ENCODE measurements around the gene HOXA7. TPM values are rescaled to one million over a fixed set of nuclear protein-coding genes. Genes with fewer than 3 reads are reported as not detected.

The HOXA7 gene
- total RNA-seq, 4 donors from 2014 or later = 8.7 to 16.9 (median 11.3) TPM

DNA sequence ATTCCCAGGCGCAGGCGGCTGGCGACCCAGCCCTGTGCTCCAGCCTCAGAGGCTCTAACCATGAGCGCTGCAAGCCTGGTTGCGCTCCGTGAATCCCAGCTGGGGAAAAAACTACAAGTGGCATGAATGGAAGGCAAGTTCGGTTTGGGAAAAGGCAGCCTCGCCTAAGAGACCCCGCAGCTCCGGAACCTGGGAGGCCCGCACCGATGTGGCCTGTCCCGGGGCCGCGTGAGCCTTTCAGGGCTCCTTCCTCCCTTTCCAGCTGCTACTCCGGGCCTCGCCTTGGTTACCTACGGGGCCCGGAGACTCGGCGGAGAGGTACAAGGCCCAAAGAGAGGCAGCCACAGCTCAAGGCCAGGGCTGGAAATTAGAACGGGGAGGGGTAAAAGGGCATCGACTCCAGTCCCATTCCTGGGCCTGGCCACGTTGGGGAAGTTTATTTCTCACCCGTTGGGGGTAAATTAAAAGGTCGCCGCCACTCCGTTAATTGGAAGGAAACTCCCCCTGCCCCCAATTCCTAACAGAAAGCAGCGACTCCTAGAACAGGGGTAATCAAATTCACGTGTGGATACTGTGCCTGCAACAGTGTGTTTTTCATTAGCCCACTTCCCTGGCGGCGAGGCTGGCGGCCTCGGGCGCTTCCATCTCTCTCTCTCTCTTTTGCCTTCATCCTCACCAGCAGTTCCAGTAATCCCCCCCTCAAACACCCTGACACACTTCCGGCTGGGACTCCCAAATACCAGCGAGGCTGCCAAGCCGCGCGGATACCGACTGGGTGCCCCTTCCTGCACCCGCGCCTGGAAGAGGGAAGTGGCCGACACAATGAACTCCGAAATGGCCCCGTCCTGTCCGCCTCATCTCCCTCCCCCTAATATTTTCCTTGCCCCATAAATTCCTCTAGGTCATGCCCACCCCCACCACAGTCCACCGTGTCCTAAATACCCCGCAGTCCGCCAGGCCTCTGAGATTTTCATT is 10.3 kb upstream of the HOXA7 start:
- H3K27me3 ChIP-seq = peaks cover 0 to 95% of the 10 kb centered on the region in 2 donors
- peak overlapping the region; percentile 77 to 94 (median 88) for H3K27ac ChIP-seq
- TF ChIP-seq EP300 (IDR thresholded peaks at IDR 0.05) (no peak), POLR2A (IDR thresholded peaks at IDR 0.05) (no peak)
- TF ChIP-seq, protein P1, sequence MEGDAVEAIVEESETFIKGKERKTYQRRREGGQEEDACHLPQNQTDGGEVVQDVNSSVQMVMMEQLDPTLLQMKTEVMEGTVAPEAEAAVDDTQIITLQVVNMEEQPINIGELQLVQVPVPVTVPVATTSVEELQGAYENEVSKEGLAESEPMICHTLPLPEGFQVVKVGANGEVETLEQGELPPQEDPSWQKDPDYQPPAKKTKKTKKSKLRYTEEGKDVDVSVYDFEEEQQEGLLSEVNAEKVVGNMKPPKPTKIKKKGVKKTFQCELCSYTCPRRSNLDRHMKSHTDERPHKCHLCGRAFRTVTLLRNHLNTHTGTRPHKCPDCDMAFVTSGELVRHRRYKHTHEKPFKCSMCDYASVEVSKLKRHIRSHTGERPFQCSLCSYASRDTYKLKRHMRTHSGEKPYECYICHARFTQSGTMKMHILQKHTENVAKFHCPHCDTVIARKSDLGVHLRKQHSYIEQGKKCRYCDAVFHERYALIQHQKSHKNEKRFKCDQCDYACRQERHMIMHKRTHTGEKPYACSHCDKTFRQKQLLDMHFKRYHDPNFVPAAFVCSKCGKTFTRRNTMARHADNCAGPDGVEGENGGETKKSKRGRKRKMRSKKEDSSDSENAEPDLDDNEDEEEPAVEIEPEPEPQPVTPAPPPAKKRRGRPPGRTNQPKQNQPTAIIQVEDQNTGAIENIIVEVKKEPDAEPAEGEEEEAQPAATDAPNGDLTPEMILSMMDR (IDR thresholded peaks at IDR 0.05) = no peak
- H3K4me3 ChIP-seq = peak overlapping the region; percentile 47 to 74 (median 53)
- H3K9me3 ChIP-seq = no peaks in the 10 kb centered on the region
- no peak for DNase-seq (ENCODE audit: low spot score in 2 of 2)
- peaks cover 0 to 71% (median 10%) of the 10 kb centered on the region in 4 donors for H3K4me1 ChIP-seq
- H3K36me3 ChIP-seq = no peaks in the 10 kb centered on the region
- WGBS, 2 donors = 20 to 36% methylated on average over 48 to 50 of the region's 50 CpGs

DNA sequence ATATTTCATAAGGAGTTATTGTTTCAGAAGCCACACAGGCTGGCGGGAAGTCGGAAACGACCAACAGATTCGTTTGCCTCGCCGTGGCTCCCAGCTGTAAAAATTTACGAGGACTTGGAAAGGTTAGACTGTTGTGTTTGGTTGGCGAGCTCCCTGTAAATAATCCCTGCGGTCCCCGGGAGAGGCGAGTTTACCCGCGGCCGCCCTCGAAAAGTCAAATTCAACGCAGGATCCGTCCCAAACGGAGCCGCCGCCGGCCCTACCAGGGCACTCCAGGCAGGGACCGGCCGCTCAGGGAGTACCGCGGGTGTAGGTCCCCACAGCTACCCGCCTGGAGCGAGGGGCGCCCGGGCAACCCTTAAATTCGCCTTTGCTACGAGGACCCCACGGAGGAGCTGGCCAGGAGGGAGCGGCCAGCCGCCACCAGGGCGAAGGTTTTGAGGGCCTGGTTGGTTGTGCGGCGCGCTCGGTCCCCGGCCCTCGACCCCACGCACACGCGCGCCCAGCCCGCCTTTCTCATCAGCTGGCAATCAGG is 9.6 kb upstream of the HOXA7 start:
- no peak for DNase-seq (ENCODE audit: low spot score in 2 of 2)
- Histone ChIP-seq H3K4me1 (peaks cover 0 to 79% (median 15%) of the 10 kb centered on the region in 4 donors), H3K27ac (peak overlapping the region; percentile 77 to 94 (median 88)), H3K36me3 (no peaks in the 10 kb centered on the region), H3K9me3 (no peaks in the 10 kb centered on the region), H3K27me3 (peaks cover 0 to 95% of the 10 kb centered on the region in 2 donors), H3K4me3 (peak overlapping the region; percentile 47 to 74 (median 53))
- TF ChIP-seq, protein P1 (IDR thresholded peaks at IDR 0.05) = no peak
- no peak for TF ChIP-seq POLR2A (IDR thresholded peaks at IDR 0.05)
- no peak for TF ChIP-seq EP300 (IDR thresholded peaks at IDR 0.05)
- 5 to 7% methylated on average over 36 to 44 of the region's 46 CpGs for WGBS, 2 donors

DNA sequence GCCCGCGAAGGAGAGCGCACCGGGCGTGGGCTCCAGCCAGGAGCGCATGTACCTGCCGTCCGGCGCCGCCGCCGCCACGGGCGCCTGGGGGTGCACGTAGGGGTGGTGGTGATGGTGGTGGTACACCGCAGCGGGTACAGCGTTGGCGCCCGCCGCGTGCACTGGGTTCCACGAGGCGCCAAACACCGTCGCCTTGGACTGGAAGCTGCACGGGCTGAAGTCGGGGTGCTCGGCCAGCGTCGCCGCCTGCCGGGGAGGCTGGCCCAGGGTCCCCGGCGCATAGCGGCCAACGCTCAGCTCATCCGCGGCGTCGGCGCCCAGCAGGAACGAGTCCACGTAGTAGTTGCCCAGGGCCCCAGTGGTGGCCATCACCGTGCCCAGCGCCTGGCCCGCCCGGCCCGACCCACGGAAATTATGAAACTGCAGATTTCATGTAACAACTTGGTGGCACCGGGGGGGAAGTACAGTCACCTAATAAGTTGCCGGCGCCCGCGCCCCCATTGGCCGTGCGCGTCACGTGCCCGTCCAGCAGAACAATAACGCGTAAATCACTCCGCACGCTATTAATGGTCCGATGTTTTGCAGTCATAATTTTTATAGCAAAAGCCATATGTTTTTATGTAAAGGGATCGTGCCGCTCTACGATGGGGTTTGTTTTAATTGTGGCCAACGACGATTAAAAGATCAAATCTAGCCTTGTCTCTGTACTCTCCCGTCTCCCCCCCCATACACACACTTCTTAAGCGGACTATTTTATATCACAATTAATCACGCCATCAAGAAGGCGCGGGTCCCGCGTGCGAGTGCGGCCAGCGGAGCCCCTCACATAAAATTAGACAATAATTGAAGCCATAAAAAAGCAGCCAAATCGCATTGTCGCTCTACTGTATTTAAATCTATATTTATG is 8.9 kb upstream of the HOXA7 start, which contains the start of gene HOXA9:
Gene HOXA9, minus strand, starts transcription at position 449 of the 907 bp plus-strand sequence. Its CDS starts 80 bp downstream, at position 369.
- Histone ChIP-seq H3K9me3 (no peaks in the 10 kb centered on the region), H3K4me3 (peak within 1 kb of the TSS; percentile 47 to 74 (median 53)), H3K27me3 (peaks cover 0 to 91% of the 10 kb centered on the region in 2 donors), H3K36me3 (no peaks in the 10 kb centered on the region), H3K27ac (peak within 1 kb of the TSS; percentile 77 to 94 (median 88)), H3K4me1 (peaks cover 0 to 82% (median 16%) of the 10 kb centered on the region in 4 donors)
- TF ChIP-seq POLR2A (IDR thresholded peaks at IDR 0.05) (peak; percentile 33 to 56), EP300 (IDR thresholded peaks at IDR 0.05) (peak in 1 of 2 donors; percentile 73)
- TF ChIP-seq, protein P1 (IDR thresholded peaks at IDR 0.05) = peak in 2 of 5 experiments; percentile 29 to 47
- DNase-seq (ENCODE audit: low spot score in 2 of 2) = peak; percentile 91 to 92
- 2% methylated on average over 46 to 82 of the region's 82 CpGs for WGBS, 2 donors

DNA sequence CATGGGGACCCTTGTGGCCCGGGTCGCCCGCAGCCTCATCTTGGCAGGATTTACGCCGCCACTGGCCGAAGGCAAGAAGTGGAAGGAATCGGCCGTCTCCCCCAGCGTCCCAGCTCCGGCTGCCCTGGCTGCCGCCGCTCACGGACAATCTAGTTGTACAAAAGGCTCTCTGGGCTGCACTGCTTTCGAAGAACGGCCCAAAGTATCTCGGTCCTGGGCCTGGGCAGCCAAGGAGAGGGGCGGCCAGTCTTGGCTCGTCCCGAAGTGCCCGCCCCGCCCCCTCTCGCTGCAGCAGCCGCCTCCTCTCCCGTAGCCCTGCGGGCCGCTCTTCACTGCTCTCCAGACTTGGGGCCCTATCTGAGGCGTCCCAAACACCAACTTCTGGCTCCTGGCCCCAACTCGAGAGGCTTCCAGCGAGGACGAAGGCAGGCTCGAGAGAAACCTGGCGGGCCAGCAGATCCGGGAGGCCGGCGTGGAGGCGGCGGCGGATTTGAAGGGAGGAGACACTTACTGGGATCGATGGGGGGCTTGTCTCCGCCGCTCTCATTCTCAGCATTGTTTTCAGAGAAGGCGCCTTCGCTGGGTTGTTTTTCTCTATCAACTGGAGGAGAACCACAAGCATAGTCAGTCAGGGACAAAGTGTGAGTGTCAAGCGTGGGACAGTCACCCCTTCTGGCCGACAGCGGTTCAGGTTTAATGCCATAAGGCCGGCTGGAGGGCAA is 8.1 kb upstream of the HOXA7 start:
- Histone ChIP-seq H3K4me3 (peak overlapping the region; percentile 47 to 74 (median 53)), H3K36me3 (no peaks in the 10 kb centered on the region), H3K27ac (peak overlapping the region; percentile 71 to 88 (median 82)), H3K27me3 (peaks cover 0 to 91% of the 10 kb centered on the region in 2 donors), H3K9me3 (no peaks in the 10 kb centered on the region), H3K4me1 (peaks cover 0 to 78% (median 16%) of the 10 kb centered on the region in 4 donors)
- DNase-seq (ENCODE audit: low spot score in 2 of 2) = no peak
- WGBS, 2 donors = 1 to 5% methylated on average over 26 to 33 of the region's 47 CpGs
- TF ChIP-seq, protein P1 (IDR thresholded peaks at IDR 0.05) = peak in 2 of 5 experiments; percentile 13 to 19
- no peak for TF ChIP-seq EP300 (IDR thresholded peaks at IDR 0.05)
